CD4-positive, alpha-beta T cell treated with Interleukin-12 subunit alpha and Interleukin-12 subunit beta, for 1 hour (primary cell): ENCODE measurements around the gene NWD2.

Experiments used
- DNase-seq: peaks from one replicate; pipeline ENCODE4 v3.0.0-alpha.2; 2020

NWD2 gene

DNA sequence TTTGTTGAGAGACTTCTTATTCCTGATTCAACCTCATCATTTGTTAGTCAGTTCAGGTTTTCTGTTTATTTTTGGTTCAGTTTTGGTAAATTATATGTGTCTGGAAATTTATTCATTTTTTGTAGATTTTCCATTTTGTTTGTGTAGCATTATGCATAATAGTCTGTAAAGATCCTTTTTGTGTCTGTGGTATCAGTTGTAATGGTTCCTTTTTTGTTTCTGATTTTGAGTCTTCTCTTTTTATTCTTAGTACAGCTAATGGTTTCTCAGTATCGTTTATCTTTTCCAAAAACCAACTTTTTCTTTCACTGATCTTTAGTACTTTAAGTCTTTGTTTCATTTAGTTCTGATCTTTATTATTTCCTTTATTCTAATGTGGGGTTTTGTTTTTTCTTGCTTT lies 61.4 kb downstream of the NWD2 start:
- no peak for DNase-seq

DNA sequence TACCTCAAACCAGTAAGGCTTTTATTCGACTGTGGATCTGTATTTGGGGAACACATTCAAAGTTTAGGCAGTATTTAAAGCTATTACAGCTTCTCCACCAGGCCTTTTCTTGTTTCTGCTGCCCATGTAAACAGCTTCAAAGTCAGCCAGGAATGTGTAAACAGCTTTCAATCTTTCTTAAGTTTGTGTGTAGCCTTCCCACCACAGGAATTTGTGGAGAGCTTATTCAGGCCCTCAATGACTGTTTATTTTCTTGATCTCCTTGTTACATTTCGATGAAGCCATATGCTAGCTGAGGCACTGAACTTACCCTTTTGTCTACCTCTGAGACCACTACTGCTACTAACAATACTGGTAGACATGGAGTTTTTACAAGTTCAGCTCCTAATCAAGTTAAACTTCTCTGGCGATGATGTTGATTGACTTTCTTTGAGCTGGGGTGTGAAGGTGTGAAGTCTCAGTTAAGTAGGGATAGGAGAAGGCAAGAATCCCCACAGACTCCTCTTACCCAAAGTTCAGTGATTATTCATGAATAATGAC lies 72.6 kb downstream of the NWD2 start:
- DNase-seq: no peak

DNA sequence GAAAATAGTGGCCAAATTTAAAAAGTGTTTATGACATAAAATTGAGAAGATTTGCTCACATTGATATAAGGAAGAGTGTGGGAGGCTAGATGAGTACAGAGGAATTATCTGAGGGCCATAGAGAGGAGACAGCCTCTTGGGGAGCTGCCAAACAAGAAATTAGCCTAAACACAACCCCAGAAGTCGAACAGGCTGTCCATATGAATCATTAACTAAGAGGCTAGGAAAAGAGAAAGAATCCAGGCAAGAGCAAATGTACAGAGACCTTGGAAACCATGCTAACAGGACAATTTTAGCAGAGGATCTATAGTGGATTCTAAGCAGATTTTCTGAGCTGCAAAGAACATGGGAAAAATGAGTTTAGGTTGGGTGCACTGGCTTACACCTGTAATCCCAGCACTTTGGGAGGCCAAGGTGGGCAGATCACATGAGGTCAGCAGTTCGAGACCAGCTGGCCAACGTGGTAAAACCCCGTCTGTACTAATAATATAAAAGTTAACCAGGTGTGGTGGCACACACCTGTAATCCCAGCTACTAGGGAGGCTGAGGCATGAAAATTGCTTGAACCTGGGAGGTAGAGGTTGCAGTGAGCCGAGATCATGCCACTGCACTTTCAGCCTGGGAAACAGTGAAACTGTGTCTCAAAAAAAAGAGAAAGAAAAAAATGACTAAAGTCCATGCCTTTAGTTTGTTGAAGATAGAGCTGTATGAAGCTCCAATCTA lies 76.1 kb downstream of the NWD2 start:
- no peak for DNase-seq

DNA sequence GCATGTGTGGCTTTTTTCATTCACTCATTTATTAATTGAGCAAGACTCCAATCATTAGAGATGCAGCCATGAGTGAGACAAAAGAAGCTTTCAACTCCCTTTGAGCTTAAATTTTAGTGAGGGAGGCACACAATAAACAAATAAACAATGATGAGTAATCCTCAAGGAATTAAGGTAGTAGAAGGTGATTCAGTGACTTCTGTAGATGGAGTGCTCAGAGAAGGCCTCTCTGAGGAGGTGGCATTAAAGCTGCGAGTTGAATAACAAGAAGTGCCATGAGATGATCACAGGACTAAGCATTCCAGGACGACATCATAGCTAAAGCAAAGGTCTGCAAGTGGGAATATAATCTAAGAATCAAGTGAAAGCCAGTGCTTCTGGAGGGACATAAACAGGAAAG lies 77.6 kb downstream of the NWD2 start:
- no peak for DNase-seq

DNA sequence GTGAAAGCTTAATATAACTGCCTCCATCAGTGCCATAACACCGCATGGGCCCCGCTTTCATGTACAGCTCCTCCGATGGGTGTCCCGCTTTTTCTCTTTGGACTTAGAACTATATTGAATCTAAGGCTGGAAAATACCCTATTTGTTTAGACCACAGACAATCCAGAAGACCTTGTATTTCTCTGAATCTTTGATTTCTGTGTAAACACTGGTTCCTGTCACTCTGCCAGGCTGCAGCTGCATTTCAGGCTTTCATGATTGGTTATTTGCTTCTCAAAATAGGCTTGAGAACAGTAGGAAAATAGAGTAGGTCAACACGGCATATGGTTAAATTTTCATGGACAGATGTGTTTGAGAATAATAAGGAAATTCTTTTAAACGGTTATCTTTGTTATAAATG lies 80.0 kb downstream of the NWD2 start:
- no peak for DNase-seq

DNA sequence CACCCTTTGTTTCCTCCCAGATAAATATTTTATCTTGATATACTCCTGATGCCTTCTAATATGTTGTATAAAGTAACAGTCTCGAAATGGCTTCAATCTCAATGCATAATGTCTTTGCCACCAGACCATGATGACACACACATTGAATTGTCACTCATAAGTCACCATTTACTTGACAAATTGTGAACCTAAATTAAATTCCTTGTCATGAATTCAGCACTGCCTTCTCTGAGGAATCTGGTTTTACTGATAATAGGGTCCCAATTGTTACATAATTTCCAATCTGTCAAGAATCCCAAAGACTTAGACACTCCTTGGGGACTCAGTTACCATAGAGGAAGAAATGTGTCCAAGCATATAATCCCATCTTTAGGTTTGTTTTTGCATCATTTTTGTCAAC lies 82.3 kb downstream of the NWD2 start:
- no peak for DNase-seq

DNA sequence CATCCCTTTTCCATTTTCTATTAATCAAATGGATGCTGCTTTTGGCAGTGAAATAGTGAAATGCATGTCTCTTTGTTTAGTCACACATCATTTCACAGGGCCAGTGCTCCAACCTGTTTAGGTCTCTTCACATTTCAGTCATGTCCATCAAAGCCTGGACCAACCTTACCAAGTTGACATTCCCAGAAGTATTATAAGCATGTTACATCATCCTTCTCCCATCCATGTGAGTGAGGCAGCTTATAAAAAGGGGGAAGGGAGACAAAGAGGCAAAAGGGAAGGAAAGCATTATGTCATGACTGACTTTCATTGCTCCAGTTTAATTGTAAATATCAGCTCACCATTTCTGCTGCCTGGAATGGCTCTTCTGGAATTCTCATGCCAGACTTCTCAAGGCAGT lies 94.4 kb downstream of the NWD2 start:
- no peak for DNase-seq

DNA sequence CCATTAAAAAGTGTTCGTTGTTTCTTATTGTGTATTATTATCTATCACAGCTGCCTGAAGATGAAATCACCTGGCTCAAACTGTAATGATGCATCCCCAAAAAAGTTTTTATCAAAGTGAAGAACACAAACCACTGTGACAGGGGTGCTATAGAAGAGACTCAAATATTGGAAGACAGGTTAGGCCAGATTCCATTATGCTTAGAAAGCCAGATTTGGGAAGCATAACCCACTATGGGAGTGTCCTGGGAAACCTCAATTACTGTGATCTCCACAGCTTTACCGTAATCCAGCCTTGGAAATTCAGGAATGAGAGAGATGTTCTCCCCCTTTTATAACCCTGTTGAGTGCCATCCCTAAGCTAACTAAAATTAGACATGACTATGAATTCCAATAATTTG lies 114.2 kb downstream of the NWD2 start:
- DNase-seq: no peak

DNA sequence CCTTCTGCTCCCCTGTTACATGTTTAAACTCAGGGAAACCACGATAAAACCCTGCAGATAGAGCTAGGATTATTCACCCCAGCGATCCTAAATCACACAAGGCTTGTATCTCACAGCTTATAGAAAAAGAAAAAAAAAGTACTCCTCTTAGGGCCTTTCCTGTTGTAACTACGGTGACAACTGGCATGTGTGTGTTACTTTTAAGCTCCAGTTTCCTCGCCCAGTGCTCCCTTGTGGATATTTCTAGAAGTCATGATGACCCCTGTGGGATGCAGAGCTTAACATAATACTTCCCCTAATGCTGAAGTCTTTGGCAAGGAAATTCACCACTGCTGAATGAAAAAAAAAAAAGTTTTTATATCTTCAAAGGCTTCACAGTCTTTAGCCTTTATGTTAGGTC lies 114.7 kb downstream of the NWD2 start:
- DNase-seq: no peak

DNA sequence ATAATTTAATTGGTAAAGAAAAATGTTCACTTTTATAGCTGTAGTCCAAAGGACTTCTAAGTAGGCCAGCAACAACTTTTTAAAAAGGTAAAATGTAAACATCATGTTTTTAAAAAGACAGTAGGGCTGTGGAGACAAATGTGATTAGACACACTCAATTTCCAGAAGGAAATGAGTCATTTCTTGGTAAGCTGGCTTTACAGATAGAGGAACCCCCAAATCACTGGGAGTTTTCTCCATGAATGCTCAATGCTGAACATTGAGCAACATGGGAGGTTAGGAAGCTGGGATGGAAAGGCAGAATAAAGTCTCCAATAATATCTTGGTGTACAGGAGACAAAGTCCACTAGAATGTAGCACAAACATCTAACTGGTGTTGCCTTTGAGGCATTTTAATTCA lies 121.3 kb downstream of the NWD2 start:
- no peak for DNase-seq

DNA sequence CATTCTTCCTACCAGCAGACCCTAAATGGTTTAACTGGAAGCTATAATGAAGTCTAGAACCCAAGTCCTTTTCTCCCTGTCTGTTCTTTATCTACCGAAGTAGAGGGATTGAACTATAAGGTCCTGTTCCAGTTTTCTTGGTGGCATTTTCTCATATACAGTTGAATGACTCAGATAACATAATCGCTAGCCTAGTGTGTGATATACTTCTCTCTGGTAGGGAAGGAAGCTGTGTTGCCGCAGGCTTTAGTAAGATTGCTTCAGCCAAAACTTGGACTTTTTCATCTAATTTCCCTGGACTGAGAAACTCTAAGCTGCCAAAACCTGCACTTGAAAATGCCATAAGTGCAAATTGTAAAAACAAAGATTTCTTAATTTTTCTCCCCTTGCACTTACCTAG lies 123.4 kb downstream of the NWD2 start:
- DNase-seq: no peak

GRCh38 chr4:37370052-37370451 lies 125.5 kb downstream of the NWD2 start:
- no peak for DNase-seq

GRCh38 chr4:37381040-37381668 lies 136.6 kb downstream of the NWD2 start:
- no peak for DNase-seq

- DNase-seq: peak; percentile 6
These were observed 139.2 kb downstream of the NWD2 start for GRCh38 chr4:37383579-37384229.

DNA sequence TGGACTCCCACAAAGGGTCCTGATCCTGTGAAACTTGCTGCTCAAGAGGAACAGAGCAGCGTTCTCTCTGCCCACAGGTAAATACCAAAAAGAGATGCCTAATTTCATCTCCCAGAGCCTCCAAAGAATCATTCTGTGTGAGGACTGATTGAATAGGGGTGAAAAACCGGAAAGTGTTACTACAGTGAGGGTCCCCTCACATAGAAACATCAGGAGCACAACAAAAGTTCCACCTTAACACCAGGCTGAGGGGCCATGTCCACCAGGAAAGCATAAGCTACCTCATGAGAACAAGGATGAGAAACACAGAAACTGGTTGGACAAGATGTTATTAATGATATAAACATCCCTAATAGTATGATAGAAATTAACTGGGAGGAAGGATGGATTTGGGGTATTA lies 140.9 kb downstream of the NWD2 start:
- no peak for DNase-seq

- DNase-seq: no peak
These were observed 144.3 kb downstream of the NWD2 start for GRCh38 chr4:37388681-37389365.

- no peak for DNase-seq
These were observed 144.8 kb downstream of the NWD2 start for GRCh38 chr4:37389366-37389765.

DNA sequence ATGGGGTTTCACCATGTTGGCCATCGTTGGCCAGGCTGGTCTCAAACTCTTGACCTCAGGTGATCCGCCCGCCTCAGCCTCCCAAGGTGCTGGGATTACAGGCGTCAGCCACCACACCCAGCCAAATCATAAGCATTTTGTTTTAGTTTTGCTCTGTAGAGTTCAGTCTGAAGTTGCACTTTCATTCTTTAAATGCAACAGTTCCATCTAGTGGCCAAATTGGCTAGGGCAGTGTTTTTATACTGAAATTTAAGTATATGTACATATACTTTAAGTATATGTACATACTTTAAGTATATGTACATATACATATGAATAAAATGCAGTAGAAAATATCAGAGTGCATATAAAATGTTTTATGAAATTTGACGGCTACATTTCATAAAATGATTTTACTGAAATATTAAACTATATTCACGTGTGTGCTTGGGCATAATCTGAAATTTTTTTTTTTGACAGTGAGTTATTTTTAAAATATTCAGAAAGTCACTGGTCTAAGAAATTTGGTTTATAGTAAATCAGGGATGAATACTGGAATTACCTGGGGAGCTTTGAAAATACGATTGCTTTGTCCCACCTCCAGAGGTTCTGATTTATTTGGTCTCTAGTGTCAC lies 145.5 kb downstream of the NWD2 start:
- peak; percentile 36 for DNase-seq

DNA sequence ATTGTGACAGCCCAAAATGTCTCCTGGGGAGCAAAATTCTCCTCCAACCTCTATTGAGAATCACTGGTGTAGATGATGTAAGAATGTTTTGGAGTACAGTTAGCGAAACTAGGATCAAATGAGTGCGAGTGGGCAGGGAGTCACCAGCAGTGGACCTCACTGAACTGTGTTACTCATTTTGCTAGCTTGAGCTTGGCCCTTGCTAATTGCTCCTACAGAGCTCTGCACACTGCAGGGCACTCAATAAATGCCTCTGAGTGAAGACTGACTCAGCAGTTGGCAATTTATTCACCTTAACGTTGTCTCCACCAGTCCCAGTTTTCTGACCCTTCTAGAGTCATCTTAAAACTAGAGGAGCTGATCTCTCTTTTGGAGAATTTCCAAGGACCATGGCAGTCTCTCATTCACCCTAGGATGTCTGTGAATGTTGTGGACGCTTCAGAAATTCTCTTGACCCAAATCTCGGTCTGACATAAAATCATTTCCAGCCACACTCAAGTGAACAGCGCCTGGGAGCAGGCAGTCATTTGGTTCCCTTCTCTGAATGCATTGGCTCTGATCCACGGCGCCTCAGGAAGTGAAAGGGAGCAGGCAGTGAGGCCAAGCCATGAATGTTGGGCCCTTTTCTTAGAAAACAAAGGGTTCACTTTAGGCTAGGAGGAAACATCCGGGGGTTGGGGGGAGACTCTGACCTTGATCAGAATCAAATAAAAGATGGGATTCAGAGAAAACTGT lies 148.1 kb downstream of the NWD2 start:
- no peak for DNase-seq

DNA sequence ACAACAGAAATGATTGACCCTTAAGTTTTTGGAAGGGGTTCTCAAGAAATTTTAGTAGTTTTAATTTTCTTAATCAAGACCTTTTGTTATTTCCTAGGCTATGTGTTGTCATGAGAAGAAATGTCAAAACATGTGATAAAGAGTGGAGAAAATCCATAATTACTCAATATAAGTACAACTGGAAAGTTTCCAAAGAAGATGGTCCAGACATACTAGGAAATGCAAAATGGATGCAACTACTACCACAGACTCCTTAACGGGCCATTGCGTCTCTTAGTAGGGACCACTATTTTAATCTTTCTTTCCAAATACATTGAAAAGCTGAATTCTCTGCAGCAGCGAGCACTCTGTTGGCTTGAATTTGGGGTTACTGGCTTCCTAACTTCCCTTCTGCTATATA lies 148.8 kb downstream of the NWD2 start:
- DNase-seq: no peak

- DNase-seq: no peak
These were observed 149.3 kb downstream of the NWD2 start for GRCh38 chr4:37393889-37394288.

DNA sequence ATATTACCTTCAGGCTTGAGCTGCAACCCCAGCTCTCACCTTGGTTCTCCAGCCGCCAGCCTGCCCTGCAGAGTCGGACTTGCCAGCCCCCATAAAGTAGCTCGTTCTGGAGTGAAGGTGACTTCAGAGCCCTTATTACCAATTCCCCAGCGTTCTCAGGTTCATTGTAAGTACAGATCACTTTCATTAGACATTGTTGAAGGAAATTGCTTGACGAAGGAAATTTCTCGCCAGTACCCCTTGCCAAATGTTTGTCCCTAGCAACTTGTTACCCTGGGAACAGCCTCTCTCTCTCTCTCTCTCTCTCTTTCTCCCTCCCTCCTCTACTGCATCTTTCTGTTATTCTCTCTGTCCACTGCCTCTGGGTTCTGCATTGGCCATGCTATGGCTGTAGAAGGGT lies 153.0 kb downstream of the NWD2 start:
- no peak for DNase-seq
